Stomach (tissue), 9 donors: Measurements from ENCODE around the gene ST7L. TPM values are rescaled to one million over a fixed set of nuclear protein-coding genes. Genes with fewer than 3 reads are reported as not detected.
A peak's percentile ranks its signal among the peaks of the same experiment; 100 is the strongest.

ENCODE experiments used
- DNase-seq, 2 donors: peaks; one replicate each; pipeline versions ENCODE4 v3.0.0 to v3.0.0-alpha.2; 2013 to 2019
- H3K27ac ChIP-seq, 5 donors: fragments of 200-600 bp in 4 of 5; sonication (generic) in 4 of 5; one replicate each; pipeline ENCODE4 v1.5.1; 2013 to 2019; ENCODE audit warnings: mild to moderate bottlenecking in 1 of 5, moderate library complexity in 1 of 5
- H3K27me3 ChIP-seq, 3 donors: fragments of 200-600 bp; sonication (generic); one replicate each; pipeline ENCODE4 v1.5.1; 2017 to 2019; ENCODE audit warnings: mixed run types in 1 of 3
- H3K36me3 ChIP-seq, 4 donors: fragments of 200-600 bp; sonication (generic); 1 replicate in 3 of 4; 2 replicates in 1 of 4; pipeline ENCODE4 v1.5.1; 2016 to 2019
- H3K4me1 ChIP-seq, 4 donors: fragments of 200-600 bp; sonication (generic); one replicate each; pipeline ENCODE4 v1.5.1; 2016 to 2019
- H3K4me3 ChIP-seq, 4 donors: fragments of 200-600 bp; sonication (generic) in 3 of 4; one replicate each; pipeline ENCODE4 v1.5.1; 2016 to 2019; ENCODE audit warnings: mild to moderate bottlenecking in 1 of 4
- H3K9me3 ChIP-seq, 4 donors: fragments of 200-600 bp; sonication (generic); one replicate each; pipeline ENCODE4 v1.5.1; 2016 to 2019
- EP300 ChIP-seq: sonication (generic); formaldehyde crosslinking; IDR thresholded peaks from one replicate; pipeline ENCODE4 v1.6.1; 2017; ENCODE audit warnings: antibody characterized with exemption
- POLR2A ChIP-seq, 4 donors: fragments of 450-650 bp; IDR thresholded peaks; one replicate each; pipeline ENCODE4 v1.6.1; 2016; ENCODE audit warnings: antibody characterized with exemption in 4 of 4, control low read depth in 2 of 4, mild to moderate bottlenecking in 1 of 4, moderate library complexity in 1 of 4
- POLR2AphosphoS5 ChIP-seq, 3 donors: sonication (generic); formaldehyde crosslinking; IDR thresholded peaks; one replicate each; pipeline ENCODE4 v1.6.1; 2016; ENCODE audit warnings: antibody characterized with exemption in 3 of 3
- WGBS, 5 donors: extraction: QIAGEN DNeasy Blood & Tissue Kit in 3 of 5; methylation state at CpG; one replicate each; pipeline versions ENCODE4 v1.1.5 to v1.1.7; 2013 to 2018; 5-methylcytosine and 5-hydroxymethylcytosine counted together
- intact Hi-C: fragments of 100-400 bp; cut with DNase I; formaldehyde crosslinking; loops from one replicate; pipeline ENCODE4 v1.15.1; 2023; ENCODE audit warnings: low total_unique reads
- polyA plus RNA-seq, 3 donors: library from polyadenylated mRNA; stranded (reverse); fragments of 200-250 nt; gene quantifications; one replicate each; pipeline ENCODE4 v1.2.3, GENCODE V29; 2013
- total RNA-seq, 5 donors: library from RNA; depleted of rRNA; stranded (reverse); fragments of >200 nt; gene quantifications; one replicate each; pipeline versions ENCODE4 v1.1.0 to v1.2.3, GENCODE V29; 2014 to 2016
- TF ChIP-seq, protein P1 (sequence below), 7 experiments: fragments of 450-650 bp in 4 of 7; fragments of 200-600 bp in 3 of 7; sonication (generic) in 3 of 7; IDR thresholded peaks; one replicate each; pipeline ENCODE4 v1.5.1; 2016 to 2019; ENCODE audit warnings: antibody characterized with exemption in 7 of 7, control low read depth in 2 of 7, mild to moderate bottlenecking in 1 of 7
- donor health status: healthy with polysubstance abuse.
- donor health status: Bipolar disorder and iron deficiency.
- donor health status: healthy.

Gene ST7L
- total and polyA plus RNA-seq, 8 donors, result 3.5 to 85.7 (median 11.3) TPM

DNA sequence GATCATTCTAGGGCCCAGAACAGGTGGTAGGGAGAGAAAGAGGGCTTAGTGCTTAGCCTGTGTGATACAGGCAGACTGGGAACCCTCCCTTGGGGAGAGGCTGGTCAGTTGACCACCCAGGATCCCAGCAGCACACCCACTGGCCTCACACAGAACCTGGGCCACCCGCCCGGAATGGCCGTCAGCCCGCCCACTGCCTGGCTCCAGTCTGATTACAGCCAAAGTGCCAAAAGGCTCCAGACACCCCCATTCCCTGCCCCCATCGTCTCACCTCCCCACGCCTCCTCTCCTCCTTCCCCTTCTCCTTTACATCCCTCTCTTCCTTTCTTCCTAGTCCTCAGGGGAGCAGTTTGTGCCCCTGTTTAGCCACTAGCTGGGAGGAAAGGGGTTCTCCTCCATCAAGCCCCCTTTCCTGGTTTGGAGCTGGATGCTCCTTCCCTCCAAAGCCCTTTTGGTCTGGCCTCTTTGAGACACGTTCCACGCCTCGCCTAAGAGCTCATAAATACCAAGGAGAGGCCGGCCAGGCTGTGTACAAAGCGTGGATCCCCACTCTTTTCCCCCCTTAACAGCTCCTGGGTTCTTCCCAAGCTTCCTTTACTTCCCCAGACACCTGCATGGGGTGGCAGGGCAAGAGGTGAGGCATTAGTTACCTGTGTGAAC is 114.8 kb downstream of the ST7L start:
- Histone ChIP-seq H3K27ac (peak overlapping the region in 1 of 5 donors; percentile 65), H3K4me1 (peaks cover 29 to 32% (median 31%) of the 10 kb centered on the region in 4 donors), H3K36me3 (no peaks in the 10 kb centered on the region), H3K9me3 (no peaks in the 10 kb centered on the region), H3K27me3 (peaks cover 4 to 86% (median 38%) of the 10 kb centered on the region in 3 donors), H3K4me3 (no peak overlapping the region)
- intact Hi-C loops, result no loop called here
- WGBS, 5 donors, result 59 to 80% (median 69%) methylated on average over 10 to 11 of the region's 11 CpGs
- peak in 1 of 2 donors; percentile 60 for DNase-seq
- TF ChIP-seq, protein P1, sequence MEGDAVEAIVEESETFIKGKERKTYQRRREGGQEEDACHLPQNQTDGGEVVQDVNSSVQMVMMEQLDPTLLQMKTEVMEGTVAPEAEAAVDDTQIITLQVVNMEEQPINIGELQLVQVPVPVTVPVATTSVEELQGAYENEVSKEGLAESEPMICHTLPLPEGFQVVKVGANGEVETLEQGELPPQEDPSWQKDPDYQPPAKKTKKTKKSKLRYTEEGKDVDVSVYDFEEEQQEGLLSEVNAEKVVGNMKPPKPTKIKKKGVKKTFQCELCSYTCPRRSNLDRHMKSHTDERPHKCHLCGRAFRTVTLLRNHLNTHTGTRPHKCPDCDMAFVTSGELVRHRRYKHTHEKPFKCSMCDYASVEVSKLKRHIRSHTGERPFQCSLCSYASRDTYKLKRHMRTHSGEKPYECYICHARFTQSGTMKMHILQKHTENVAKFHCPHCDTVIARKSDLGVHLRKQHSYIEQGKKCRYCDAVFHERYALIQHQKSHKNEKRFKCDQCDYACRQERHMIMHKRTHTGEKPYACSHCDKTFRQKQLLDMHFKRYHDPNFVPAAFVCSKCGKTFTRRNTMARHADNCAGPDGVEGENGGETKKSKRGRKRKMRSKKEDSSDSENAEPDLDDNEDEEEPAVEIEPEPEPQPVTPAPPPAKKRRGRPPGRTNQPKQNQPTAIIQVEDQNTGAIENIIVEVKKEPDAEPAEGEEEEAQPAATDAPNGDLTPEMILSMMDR (IDR thresholded peaks at IDR 0.05), result no peak
- TF ChIP-seq POLR2AphosphoS5 (IDR thresholded peaks at IDR 0.05), result no peak
- no peak for TF ChIP-seq POLR2A (IDR thresholded peaks at IDR 0.05)
- TF ChIP-seq EP300, result no peak

DNA sequence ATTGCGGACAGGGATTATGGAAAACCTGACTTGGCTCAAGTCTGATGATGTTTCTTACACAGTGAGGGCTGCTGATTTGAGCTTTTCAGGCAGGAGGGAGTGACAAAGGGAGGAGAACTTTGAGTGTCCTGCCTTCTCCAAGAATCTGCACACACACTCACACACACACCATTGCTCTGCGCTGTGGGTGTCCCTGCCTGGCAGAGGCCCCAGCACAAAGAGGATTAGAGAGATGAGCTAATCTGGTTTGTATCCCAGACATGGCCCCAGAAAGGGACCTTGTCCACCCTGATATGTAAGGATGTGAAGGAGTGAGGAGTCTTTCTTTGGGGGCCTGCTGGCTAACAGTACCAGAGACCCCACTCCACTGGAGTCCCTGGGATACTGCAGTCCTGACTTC is 116.1 kb downstream of the ST7L start:
- Histone ChIP-seq H3K9me3 (no peaks in the 10 kb centered on the region), H3K27ac (peak overlapping the region in 2 of 5 donors; percentile 3 to 40), H3K4me3 (no peak overlapping the region), H3K36me3 (no peaks in the 10 kb centered on the region), H3K4me1 (peaks cover 16 to 19% (median 19%) of the 10 kb centered on the region in 4 donors), H3K27me3 (peaks cover 0 to 73% (median 25%) of the 10 kb centered on the region in 3 donors)
- peak in 1 of 2 donors; percentile 66 for DNase-seq
- intact Hi-C loops, result no loop called here
- WGBS, 5 donors, result 61 to 83% (median 71%) methylated on average over 2 of the region's 2 CpGs
- TF ChIP-seq POLR2A (IDR thresholded peaks at IDR 0.05) (no peak), POLR2AphosphoS5 (IDR thresholded peaks at IDR 0.05) (no peak), EP300 (no peak)
- TF ChIP-seq, protein P1 (IDR thresholded peaks at IDR 0.05), result no peak

DNA sequence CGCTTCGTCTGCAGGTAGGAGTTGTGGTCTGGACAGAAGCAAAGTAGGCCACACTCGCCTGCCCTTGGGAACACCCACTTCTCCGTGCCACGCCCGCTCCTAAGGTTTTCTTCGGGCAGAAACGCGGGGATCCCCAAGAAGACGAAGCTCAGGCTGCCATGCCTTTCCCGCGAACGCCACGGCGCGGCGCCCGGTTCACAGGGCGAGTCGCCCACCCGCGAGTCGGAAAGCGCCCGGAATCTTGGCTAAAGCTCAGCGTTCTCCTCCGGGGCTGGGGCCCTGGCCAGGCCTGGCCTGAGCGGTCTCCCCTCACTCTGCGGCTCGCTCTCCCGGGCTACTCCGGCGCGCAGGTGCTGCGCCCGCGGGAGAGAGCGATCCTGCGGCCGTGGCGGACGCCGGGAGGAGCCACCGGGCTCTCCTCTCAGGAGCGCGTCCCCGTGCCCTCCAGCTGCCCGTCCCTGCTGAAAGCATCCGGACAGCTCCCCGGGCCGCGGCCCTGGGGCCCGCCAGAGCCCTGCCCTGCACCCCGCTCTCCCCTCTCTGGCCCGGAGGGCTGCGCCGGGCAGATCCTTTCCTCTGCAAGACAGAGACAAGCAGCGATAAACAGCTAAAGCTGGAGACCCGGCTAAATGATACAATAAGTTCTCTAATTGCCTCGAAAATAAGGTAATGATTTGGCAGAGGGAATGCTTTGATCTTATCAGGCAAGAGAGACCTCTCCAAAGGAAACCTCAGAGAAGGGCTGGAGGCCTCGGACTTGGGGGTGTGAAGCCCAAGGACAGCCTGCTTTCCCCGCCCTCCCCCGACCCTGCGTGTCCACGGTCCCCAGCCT is 116.9 kb downstream of the ST7L start:
- H3K27me3 ChIP-seq, result peaks cover 0 to 65% (median 17%) of the 10 kb centered on the region in 3 donors
- TF ChIP-seq, protein P1 (IDR thresholded peaks at IDR 0.05), result peak in 5 of 7 experiments; percentile 31 to 65 (median 56)
- TF ChIP-seq POLR2AphosphoS5 (IDR thresholded peaks at IDR 0.05), result no peak
- H3K27ac ChIP-seq, result peak overlapping the region in 4 of 5 donors; percentile 7 to 54 (median 26)
- WGBS, 5 donors, result 2 to 17% (median 4%) methylated on average over 10 to 65 of the region's 65 CpGs
- intact Hi-C loops, result no loop called here
- H3K36me3 ChIP-seq, result no peaks in the 10 kb centered on the region
- H3K4me3 ChIP-seq, result peak overlapping the region; percentile 46 to 64 (median 55)
- no peaks in the 10 kb centered on the region for H3K9me3 ChIP-seq
- DNase-seq, result peak; percentile 61 to 91
- peaks cover 14 to 15% (median 14%) of the 10 kb centered on the region in 4 donors for H3K4me1 ChIP-seq

DNA sequence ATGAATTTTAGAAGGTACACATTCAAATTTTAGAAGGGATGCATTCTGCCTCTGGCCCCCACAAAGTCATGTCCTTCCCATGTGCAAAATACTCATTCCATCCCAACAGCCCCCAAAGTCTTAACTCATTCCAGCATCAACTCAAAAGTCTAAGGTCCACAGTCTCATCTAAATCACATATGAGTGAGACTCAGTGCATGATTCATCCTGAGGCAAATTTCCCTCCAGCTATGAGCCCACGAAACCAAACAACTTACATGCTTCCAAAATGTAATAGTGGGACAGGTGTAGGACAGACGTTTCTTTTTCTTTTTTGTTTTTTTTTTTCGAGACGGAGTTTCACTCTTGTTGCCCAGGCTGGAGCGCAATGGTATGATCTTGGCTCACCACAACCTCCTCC is 122.7 kb downstream of the ST7L start:
- H3K36me3 ChIP-seq, result no peaks in the 10 kb centered on the region
- intact Hi-C loops, result no loop called here
- 76 to 86% (median 84%) methylated on average over 5 of the region's 5 CpGs for WGBS, 5 donors
- no peaks in the 10 kb centered on the region for H3K9me3 ChIP-seq
- TF ChIP-seq POLR2A (IDR thresholded peaks at IDR 0.05) (no peak), EP300 (no peak), POLR2AphosphoS5 (IDR thresholded peaks at IDR 0.05) (no peak)
- TF ChIP-seq, protein P1 (IDR thresholded peaks at IDR 0.05), result no peak
- peaks cover 0 to 2% (median under 1%) of the 10 kb centered on the region in 4 donors for H3K4me1 ChIP-seq
- H3K27me3 ChIP-seq, result peaks cover 0 to 10% (median 0%) of the 10 kb centered on the region in 3 donors
- no peak for DNase-seq
- H3K4me3 ChIP-seq, result no peak overlapping the region
- no peak overlapping the region for H3K27ac ChIP-seq
